ENCODE data around the gene ZNF516.
"Not testable (repeated sequence)": the region's sequence is repeated elsewhere in the genome, so short reads cannot be mapped to it uniquely, and the experiment has no call there.

Gene ZNF516

GRCh38 chr18:76476665-76477561 lies 18.1 kb downstream of the ZNF516 start:
- H3K27me3 ChIP-seq (ENCODE audit: insufficient read depth, low read length, poor library complexity), result no peaks in the 10 kb centered on the region
- H3K23ac ChIP-seq (ENCODE audit: low read length), result no peak overlapping the region
- no peak overlapping the region for H3K9ac ChIP-seq (ENCODE audit: low read length)
- H2BK5ac ChIP-seq (ENCODE audit: low read length), result no peak overlapping the region
- no peaks in the 10 kb centered on the region for H3K36me3 ChIP-seq (ENCODE audit: control insufficient read depth, insufficient read depth, low read length)
- no peak overlapping the region for H3K4ac ChIP-seq (ENCODE audit: low read depth, low read length)
- no peak overlapping the region for H2AK5ac ChIP-seq (ENCODE audit: low read length)
- no CpG with 5 or more reads among the region's 16 CpGs for WGBS (ENCODE audit: extremely low coverage, insufficient coverage, low lambda C conversion rate)
- H3K4me2 ChIP-seq (ENCODE audit: low read length), result no peak overlapping the region
- H3K79me1 ChIP-seq (ENCODE audit: low read length), result peaks cover 2% of the 10 kb centered on the region
- H3K56ac ChIP-seq (ENCODE audit: low read length), result no peak overlapping the region
- no peaks in the 10 kb centered on the region for H3K4me1 ChIP-seq (ENCODE audit: control insufficient read depth, low read depth, low read length)
- no peak for DNase-seq
- no peak overlapping the region for H2BK120ac ChIP-seq (ENCODE audit: low read depth, low read length)
- H4K5ac ChIP-seq (ENCODE audit: low read length), result no peak overlapping the region
- H3K27ac ChIP-seq (ENCODE audit: low read depth, low read length), result no peak overlapping the region
- no peak overlapping the region for H4K8ac ChIP-seq (ENCODE audit: low read depth, low read length)
- H3K4me3 ChIP-seq (ENCODE audit: low read length), result no peak overlapping the region
- no peak overlapping the region for H2BK15ac ChIP-seq (replicated peaks; ENCODE audit: low read depth)
- H3K79me2 ChIP-seq (ENCODE audit: control insufficient read depth, insufficient read depth, low read length), result no peaks in the 10 kb centered on the region
- peak overlapping the region; percentile 63 for H3K18ac ChIP-seq (ENCODE audit: low read length)

GRCh38 chr18:76475450-76476194 lies 19.4 kb downstream of the ZNF516 start:
- Histone ChIP-seq H3K27me3 (ENCODE audit: insufficient read depth, low read length, poor library complexity) (no peaks in the 10 kb centered on the region), H4K8ac (ENCODE audit: low read depth, low read length) (no peak overlapping the region), H4K5ac (ENCODE audit: low read length) (no peak overlapping the region), H2AK5ac (ENCODE audit: low read length) (no peak overlapping the region), H3K79me2 (ENCODE audit: control insufficient read depth, insufficient read depth, low read length) (no peaks in the 10 kb centered on the region), H2BK120ac (ENCODE audit: low read depth, low read length) (no peak overlapping the region), H3K4me3 (ENCODE audit: low read length) (no peak overlapping the region), H3K18ac (ENCODE audit: low read length) (no peak overlapping the region), H3K4me1 (ENCODE audit: control insufficient read depth, low read depth, low read length) (no peaks in the 10 kb centered on the region), H3K36me3 (ENCODE audit: control insufficient read depth, insufficient read depth, low read length) (no peaks in the 10 kb centered on the region), H3K4ac (ENCODE audit: low read depth, low read length) (no peak overlapping the region), H3K9ac (ENCODE audit: low read length) (no peak overlapping the region), H3K4me2 (ENCODE audit: low read length) (no peak overlapping the region), H3K79me1 (ENCODE audit: low read length) (peaks cover 2% of the 10 kb centered on the region), H2BK5ac (ENCODE audit: low read length) (no peak overlapping the region), H3K27ac (ENCODE audit: low read depth, low read length) (no peak overlapping the region), H3K56ac (ENCODE audit: low read length) (no peak overlapping the region), H2BK15ac (replicated peaks; ENCODE audit: low read depth) (no peak overlapping the region), H3K23ac (ENCODE audit: low read length) (no peak overlapping the region)
- DNase-seq, result no peak
- no CpG with 5 or more reads among the region's 12 CpGs for WGBS (ENCODE audit: extremely low coverage, insufficient coverage, low lambda C conversion rate)

- H3K79me1 ChIP-seq (ENCODE audit: low read length), result peaks cover 2% of the 10 kb centered on the region
- WGBS (ENCODE audit: extremely low coverage, insufficient coverage, low lambda C conversion rate), result no CpG with 5 or more reads among the region's 1 CpG
These were observed 20.2 kb downstream of the ZNF516 start for GRCh38 chr18:76474824-76475223.

GRCh38 chr18:76473521-76473920 lies 21.5 kb downstream of the ZNF516 start:
- not testable (repeated sequence) for H3K4me3 ChIP-seq (ENCODE audit: low read length); H3K27me3 ChIP-seq (ENCODE audit: insufficient read depth, low read length, poor library complexity); H3K4me1 ChIP-seq (ENCODE audit: control insufficient read depth, low read depth, low read length); H3K4me2 ChIP-seq (ENCODE audit: low read length); H2BK5ac ChIP-seq (ENCODE audit: low read length); H3K9ac ChIP-seq (ENCODE audit: low read length); H3K4ac ChIP-seq (ENCODE audit: low read depth, low read length); DNase-seq; H4K5ac ChIP-seq (ENCODE audit: low read length); H3K36me3 ChIP-seq (ENCODE audit: control insufficient read depth, insufficient read depth, low read length); H4K8ac ChIP-seq (ENCODE audit: low read depth, low read length); H3K18ac ChIP-seq (ENCODE audit: low read length); H3K27ac ChIP-seq (ENCODE audit: low read depth, low read length); H3K56ac ChIP-seq (ENCODE audit: low read length); H3K79me1 ChIP-seq (ENCODE audit: low read length); H2AK5ac ChIP-seq (ENCODE audit: low read length); H3K79me2 ChIP-seq (ENCODE audit: control insufficient read depth, insufficient read depth, low read length); H3K23ac ChIP-seq (ENCODE audit: low read length); H2BK120ac ChIP-seq (ENCODE audit: low read depth, low read length); H2BK15ac ChIP-seq (replicated peaks; ENCODE audit: low read depth)
- no CpG with 5 or more reads among the region's 9 CpGs for WGBS (ENCODE audit: extremely low coverage, insufficient coverage, low lambda C conversion rate)

More at GRCh38 chr18:76474824-76475223, 20.2 kb downstream of the ZNF516 start:
- Histone ChIP-seq H3K4me3 (ENCODE audit: low read length) (no peak overlapping the region), H3K23ac (ENCODE audit: low read length) (no peak overlapping the region), H4K8ac (ENCODE audit: low read depth, low read length) (no peak overlapping the region), H3K27me3 (ENCODE audit: insufficient read depth, low read length, poor library complexity) (no peaks in the 10 kb centered on the region), H4K5ac (ENCODE audit: low read length) (no peak overlapping the region), H2BK15ac (replicated peaks; ENCODE audit: low read depth) (no peak overlapping the region), H3K79me2 (ENCODE audit: control insufficient read depth, insufficient read depth, low read length) (no peaks in the 10 kb centered on the region), H2BK5ac (ENCODE audit: low read length) (no peak overlapping the region), H3K27ac (ENCODE audit: low read depth, low read length) (no peak overlapping the region), H3K4me2 (ENCODE audit: low read length) (no peak overlapping the region), H3K56ac (ENCODE audit: low read length) (no peak overlapping the region), H2BK120ac (ENCODE audit: low read depth, low read length) (no peak overlapping the region), H3K18ac (ENCODE audit: low read length) (no peak overlapping the region), H3K9ac (ENCODE audit: low read length) (no peak overlapping the region), H3K36me3 (ENCODE audit: control insufficient read depth, insufficient read depth, low read length) (no peaks in the 10 kb centered on the region), H3K4me1 (ENCODE audit: control insufficient read depth, low read depth, low read length) (no peaks in the 10 kb centered on the region), H3K4ac (ENCODE audit: low read depth, low read length) (no peak overlapping the region), H2AK5ac (ENCODE audit: low read length) (no peak overlapping the region)
- DNase-seq, result no peak

GRCh38 chr18:76472829-76473228 lies 22.2 kb downstream of the ZNF516 start:
- Histone ChIP-seq H3K4ac (ENCODE audit: low read depth, low read length) (no peak overlapping the region), H3K18ac (ENCODE audit: low read length) (no peak overlapping the region), H2BK5ac (ENCODE audit: low read length) (no peak overlapping the region), H3K79me1 (ENCODE audit: low read length) (peaks cover 2% of the 10 kb centered on the region), H3K79me2 (ENCODE audit: control insufficient read depth, insufficient read depth, low read length) (no peaks in the 10 kb centered on the region), H3K27ac (ENCODE audit: low read depth, low read length) (no peak overlapping the region), H3K9ac (ENCODE audit: low read length) (no peak overlapping the region), H4K5ac (ENCODE audit: low read length) (no peak overlapping the region), H3K56ac (ENCODE audit: low read length) (no peak overlapping the region), H2AK5ac (ENCODE audit: low read length) (no peak overlapping the region), H4K8ac (ENCODE audit: low read depth, low read length) (no peak overlapping the region), H3K27me3 (ENCODE audit: insufficient read depth, low read length, poor library complexity) (no peaks in the 10 kb centered on the region), H3K4me1 (ENCODE audit: control insufficient read depth, low read depth, low read length) (no peaks in the 10 kb centered on the region), H2BK120ac (ENCODE audit: low read depth, low read length) (no peak overlapping the region), H3K4me3 (ENCODE audit: low read length) (no peak overlapping the region), H3K4me2 (ENCODE audit: low read length) (no peak overlapping the region), H2BK15ac (replicated peaks; ENCODE audit: low read depth) (no peak overlapping the region), H3K23ac (ENCODE audit: low read length) (no peak overlapping the region), H3K36me3 (ENCODE audit: control insufficient read depth, insufficient read depth, low read length) (no peaks in the 10 kb centered on the region)
- no peak for DNase-seq
- no CpG with 5 or more reads among the region's 3 CpGs for WGBS (ENCODE audit: extremely low coverage, insufficient coverage, low lambda C conversion rate)

All from mesendoderm (in vitro differentiated cells).